Superior temporal gyrus (tissue), 1 donor: Measurements from ENCODE around the gene ERCC6.
A peak's percentile ranks its signal among the peaks of the same experiment; 100 is the strongest.

ENCODE experiments used
- DNase-seq: peaks from one replicate; pipeline ENCODE4 v3.0.0-alpha.2; 2016; ENCODE audit errors: extremely low spot score

The ERCC6 gene

GRCh38 chr10:49538381-49539319 lies at the start of gene ERCC6:
ERCC6 (minus strand) TSS chr10:49539121.
- DNase-seq = peak; percentile 97

- DNase-seq = no peak
Observed at GRCh38 chr10:49587981-49588380, 49.1 kb upstream of the ERCC6 start.

DNA sequence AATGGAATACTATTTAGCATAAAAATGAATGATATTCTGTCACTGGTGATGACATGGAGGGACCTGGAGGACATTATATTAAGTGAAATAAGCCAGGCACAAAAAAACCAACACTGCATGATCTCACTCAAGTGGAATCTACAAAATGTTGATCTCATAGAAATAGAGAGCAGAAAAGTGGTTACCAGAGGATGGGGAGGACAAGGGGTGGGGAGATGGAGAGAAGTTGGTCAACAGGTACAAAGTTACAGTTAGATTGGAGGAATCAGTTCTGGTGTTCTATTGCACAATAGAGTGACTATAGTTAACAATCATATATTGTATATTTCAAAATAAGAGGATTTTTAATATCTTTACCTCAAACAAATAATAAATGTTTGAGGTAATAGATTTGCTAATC lies 46.5 kb upstream of the ERCC6 start:
- DNase-seq = no peak

GRCh38 chr10:49579621-49580020 lies 40.7 kb upstream of the ERCC6 start:
- DNase-seq = no peak

GRCh38 chr10:49578392-49578791 lies 39.5 kb upstream of the ERCC6 start:
- DNase-seq = no peak

- no peak for DNase-seq
Observed at GRCh38 chr10:49577182-49577925, 38.4 kb upstream of the ERCC6 start.

DNA sequence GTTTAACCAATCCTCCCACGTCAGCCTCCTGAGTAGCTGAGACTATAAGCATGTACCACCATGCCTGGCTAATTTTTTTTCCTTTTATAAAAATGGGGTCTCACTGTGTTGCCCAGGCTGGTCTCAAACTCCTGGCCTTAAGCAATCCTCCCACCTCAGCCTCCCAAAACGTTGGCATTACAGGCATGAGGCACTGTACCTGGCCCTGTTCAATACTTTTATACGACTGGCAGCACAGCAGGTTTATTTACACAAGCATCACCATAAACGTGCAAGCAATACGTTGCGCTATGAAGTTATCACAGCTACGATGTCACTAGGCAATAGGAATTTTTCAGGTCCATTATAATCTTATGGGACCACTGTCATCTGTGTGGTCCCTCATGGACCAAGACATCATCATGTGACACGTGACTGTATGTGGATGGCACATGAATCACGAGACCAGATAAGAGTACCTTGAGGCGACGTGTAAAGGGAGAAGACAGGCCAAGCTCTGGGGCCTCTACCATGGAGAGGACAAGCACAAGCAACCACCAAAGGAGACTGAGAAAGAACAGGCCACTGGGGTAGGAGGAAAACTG lies 36.7 kb upstream of the ERCC6 start:
- DNase-seq = no peak

DNA sequence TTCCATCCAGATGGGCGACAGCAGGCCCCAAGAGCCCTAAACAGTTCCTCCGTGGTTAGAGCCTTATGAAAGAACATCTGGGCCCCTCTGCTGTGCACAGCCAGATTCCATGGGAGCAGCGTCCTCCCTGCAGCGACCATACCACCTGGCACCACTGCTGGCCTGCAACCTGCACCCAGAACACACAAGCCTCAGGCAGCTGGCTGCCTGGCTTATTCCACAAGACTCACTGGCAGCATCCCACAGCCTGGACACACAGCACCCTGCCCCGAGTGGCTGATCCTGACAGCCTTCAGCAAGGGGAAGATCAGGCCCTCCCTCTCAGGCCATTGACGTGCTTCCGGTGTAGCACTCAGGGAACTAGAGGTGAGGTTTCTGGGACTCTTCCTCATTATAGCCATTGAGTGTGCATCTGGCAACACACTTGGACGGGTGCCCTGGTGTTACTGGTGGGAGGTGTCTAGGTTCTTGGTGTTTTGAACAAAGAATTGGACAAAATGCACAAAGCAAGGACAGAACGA lies 33.7 kb upstream of the ERCC6 start:
- no peak for DNase-seq

DNA sequence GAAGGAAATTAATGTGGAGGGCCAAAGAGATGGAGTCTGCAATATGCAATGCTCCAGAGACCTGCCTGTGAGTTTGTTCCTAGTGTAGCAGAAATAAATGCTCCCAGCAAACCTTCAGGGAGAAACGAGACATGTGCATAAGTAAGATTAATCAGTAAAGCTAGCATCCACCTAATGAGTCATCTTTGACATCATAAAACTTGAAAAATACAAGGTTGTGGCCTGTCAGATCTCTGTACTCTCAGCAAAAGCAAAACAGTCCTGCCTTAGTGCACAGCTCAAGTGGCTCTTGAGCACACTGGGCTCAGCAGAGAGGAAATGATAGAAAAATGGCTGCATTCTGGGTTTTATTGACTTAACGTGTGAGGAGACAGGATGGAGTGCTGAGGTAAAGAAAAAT lies 32.5 kb upstream of the ERCC6 start:
- DNase-seq = no peak

DNA sequence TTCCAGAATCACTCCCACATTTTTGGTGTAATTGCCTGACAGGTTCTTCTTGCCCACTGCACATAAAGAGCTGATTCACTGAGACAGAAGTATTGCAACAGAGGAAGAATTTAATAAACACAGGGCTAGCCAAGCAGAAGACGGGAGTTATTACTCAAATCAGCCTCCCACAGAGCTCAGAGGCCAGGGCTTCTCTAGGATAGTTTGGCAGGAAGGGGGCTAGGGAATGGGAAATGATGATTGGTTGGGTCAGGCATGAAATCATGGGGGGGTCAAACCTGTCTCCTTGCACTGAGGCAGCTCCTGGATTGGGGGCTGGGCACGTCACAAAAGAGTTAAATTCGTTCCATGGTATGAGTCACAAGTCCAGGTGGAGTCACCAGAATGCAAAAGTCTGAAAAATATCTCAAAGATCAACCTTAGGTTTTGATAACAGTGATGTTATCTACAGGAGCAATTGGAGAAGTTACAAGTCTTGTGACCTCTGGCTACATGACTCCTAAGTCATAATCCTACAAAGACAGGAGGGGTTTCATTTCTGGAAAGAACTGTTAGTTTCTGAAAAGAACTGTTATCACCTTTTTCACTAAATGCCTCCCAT lies 30.2 kb upstream of the ERCC6 start:
- DNase-seq = no peak

- no peak for DNase-seq
Observed at GRCh38 chr10:49568235-49568634, 29.3 kb upstream of the ERCC6 start.

- DNase-seq = no peak
Observed at GRCh38 chr10:49567810-49568209, 28.9 kb upstream of the ERCC6 start.

DNA sequence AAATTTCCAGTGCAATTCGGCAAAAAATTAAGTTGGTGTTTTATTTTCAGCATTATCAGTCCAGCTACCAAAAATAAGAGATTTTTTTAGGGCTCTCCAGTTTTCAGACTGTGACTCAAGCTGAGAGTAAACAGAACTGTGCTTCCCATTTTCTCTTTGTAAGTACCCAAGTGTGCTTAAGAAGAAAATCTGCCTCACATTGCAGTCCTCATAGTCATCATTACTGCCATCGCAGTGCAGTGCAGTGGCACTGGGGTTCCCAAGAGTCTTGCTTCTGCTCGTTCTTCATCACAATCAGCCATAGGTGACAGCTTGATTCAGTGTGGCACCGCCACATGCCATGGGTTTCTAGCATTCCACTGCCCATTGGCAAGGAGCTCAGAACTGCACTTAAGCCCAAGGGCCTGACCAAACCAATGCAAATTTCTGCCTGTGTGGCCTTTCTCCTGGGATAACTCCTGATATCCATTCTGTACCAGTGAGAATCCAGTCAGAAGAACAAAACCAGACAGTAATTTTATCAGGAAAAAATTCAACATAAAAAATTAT lies 25.6 kb upstream of the ERCC6 start:
- DNase-seq = no peak

GRCh38 chr10:49562893-49563292 lies 24.0 kb upstream of the ERCC6 start:
- no peak for DNase-seq

DNA sequence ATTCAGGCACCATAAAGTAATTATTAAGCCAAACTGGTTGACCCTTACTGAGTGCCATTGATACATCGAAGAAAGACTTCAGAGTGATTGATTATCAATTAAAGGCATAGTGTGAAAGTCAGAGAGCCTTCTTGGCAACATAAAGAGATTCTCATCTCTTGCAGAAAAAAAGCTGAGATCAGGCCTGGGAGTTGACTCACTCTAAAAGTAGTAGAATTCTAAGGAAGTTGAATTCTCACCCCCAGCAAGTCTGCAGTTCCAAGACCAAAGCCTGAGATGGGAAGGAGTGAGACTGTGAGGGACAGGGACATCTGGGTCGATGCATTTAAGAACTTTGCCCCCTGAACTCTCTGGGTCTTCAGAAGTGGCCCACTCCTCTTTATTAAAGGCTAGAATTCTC lies 21.6 kb upstream of the ERCC6 start:
- DNase-seq = no peak

- no peak for DNase-seq
Observed at GRCh38 chr10:49559476-49559875, 20.6 kb upstream of the ERCC6 start.

DNA sequence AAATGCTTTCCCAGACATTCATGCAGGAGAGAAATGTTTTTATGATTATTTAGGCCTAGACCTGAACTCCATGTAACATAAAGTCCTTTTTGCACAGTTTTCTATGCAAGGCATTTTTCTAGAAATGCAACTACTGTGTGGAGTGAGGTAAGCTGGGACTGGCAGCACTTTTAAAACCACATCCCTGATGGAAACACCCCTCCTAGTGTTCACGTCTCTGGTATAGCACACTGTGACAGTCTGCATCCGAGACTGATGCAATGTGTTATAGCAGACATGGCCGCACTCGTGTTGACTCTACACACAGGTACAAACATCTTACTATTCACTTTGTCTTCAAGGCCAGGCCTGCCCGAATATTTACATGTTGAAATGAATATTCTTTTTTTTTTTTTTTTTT lies 19.3 kb upstream of the ERCC6 start:
- no peak for DNase-seq

DNA sequence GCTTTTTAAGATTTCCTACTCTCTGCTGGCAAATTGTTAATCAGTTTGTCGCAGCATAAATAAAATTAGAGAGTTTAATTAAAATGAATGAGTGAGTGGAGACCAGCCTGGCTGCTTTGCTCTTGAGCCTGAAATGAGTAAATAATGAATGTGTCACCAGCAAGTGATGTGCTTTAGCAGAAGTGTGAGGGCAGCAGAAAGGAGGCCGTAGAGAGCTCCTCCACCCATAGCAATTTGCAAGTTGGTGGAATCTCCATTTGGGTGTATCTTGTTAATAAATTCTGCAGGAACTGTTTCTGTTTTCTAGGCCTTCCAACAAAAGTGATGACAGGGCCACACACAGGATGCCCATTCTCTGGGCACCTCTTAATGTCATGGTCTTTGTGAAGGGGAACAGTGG lies 18.8 kb upstream of the ERCC6 start:
- DNase-seq = no peak

DNA sequence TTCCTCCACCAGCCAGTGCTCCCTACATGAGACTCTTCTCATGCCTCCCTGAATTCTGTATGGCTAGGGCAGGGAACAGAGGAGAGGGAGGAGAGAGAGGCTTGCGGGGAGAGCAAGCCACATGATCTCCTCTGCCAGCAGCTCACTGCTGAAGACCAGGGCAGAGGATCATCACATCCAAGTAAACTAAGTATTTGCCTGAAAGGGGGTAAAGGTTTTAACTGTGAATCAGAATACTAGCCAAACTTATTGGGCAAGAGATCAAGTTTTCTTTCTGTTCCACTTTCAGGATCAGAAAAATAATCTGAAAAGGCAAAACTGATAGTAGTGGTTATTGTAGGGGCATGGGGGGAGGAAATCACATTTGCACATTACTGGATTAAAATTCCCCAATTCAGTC lies 17.8 kb upstream of the ERCC6 start:
- DNase-seq = no peak

GRCh38 chr10:49552277-49552676 lies 13.4 kb upstream of the ERCC6 start:
- DNase-seq = no peak

- DNase-seq = no peak
Observed at GRCh38 chr10:49550563-49550962, 11.6 kb upstream of the ERCC6 start.
